ES-I3 (cell line): Measurements from ENCODE around the gene KLF15.
"Not testable (repeated sequence)": the region's sequence is repeated elsewhere in the genome, so short reads cannot be mapped to it uniquely, and the experiment has no call there.

Experiments used
- H3K36me3 ChIP-seq: 2 replicates; pipeline ENCODE4 v1.6.1; 2013; ENCODE audit warnings: mild to moderate bottlenecking, low read length, control low read depth, moderate library complexity; ENCODE audit not compliant: insufficient read depth
- H3K4me1 ChIP-seq: 2 replicates; pipeline ENCODE4 v1.6.1; 2013; ENCODE audit warnings: mild to moderate bottlenecking, control low read depth, low read length; ENCODE audit not compliant: insufficient read depth
- H3K9ac ChIP-seq: 2 replicates; pipeline ENCODE4 v1.6.1; 2013; ENCODE audit warnings: low read depth, mild to moderate bottlenecking, low read length, moderate library complexity
- H3K9me3 ChIP-seq: 2 replicates; pipeline ENCODE4 v1.6.1; 2013; ENCODE audit warnings: mild to moderate bottlenecking, low read length, moderate library complexity; ENCODE audit not compliant: control insufficient read depth, insufficient read depth

Gene KLF15

GRCh38 chr3:126340943-126341754 is 16.1 kb downstream of the KLF15 start:
- H3K4me1 ChIP-seq = peaks cover 11% of the 10 kb centered on the region
- no peaks in the 10 kb centered on the region for H3K9me3 ChIP-seq
- no peak overlapping the region for H3K9ac ChIP-seq
- H3K36me3 ChIP-seq = no peaks in the 10 kb centered on the region

DNA sequence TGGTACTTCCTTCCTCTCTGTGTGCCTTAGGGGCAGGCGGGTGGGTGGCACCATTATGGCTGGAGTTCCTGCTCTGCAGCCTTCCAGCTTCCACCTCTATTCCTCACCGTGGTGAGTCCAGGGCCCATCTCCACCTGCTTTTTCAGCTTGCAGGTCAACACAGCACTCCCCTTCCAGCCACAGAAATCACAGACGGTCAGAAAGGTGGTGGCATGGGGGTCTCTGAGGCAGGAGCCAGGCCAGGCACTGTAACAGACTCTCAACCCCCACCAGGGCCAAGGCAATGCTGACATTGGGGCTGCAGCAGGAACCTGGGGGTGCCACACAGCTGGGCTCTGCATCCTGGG is 16.6 kb downstream of the KLF15 start:
- peaks cover 11% of the 10 kb centered on the region for H3K4me1 ChIP-seq
- no peaks in the 10 kb centered on the region for H3K9me3 ChIP-seq
- no peaks in the 10 kb centered on the region for H3K36me3 ChIP-seq
- H3K9ac ChIP-seq = no peak overlapping the region

- Histone ChIP-seq H3K9me3 (no peaks in the 10 kb centered on the region), H3K9ac (no peak overlapping the region), H3K4me1 (peaks cover 11% of the 10 kb centered on the region), H3K36me3 (no peaks in the 10 kb centered on the region)
These were observed 17.1 kb downstream of the KLF15 start for GRCh38 chr3:126340081-126340511.

DNA sequence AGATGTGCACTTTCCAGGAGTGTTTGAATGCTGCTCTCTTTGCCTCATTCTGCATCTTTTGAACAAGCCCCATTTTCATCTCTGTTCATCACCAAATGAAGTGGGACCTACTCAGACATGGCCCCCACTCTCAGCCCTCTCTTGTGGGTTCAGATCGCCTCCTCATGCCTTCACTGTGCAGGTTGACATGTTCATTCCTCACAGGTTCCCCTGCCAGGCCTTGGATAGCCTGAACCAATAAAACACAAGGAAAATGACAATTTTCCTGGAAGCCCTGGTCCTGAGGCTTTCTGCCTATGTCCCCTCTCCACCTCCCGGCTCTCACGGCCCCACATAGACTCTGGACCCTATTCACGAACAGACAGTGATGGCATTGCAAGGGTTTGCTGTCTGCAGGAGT is 17.7 kb downstream of the KLF15 start:
- H3K9me3 ChIP-seq = no peaks in the 10 kb centered on the region
- H3K4me1 ChIP-seq = peaks cover 11% of the 10 kb centered on the region
- H3K36me3 ChIP-seq = no peaks in the 10 kb centered on the region
- H3K9ac ChIP-seq = no peak overlapping the region

DNA sequence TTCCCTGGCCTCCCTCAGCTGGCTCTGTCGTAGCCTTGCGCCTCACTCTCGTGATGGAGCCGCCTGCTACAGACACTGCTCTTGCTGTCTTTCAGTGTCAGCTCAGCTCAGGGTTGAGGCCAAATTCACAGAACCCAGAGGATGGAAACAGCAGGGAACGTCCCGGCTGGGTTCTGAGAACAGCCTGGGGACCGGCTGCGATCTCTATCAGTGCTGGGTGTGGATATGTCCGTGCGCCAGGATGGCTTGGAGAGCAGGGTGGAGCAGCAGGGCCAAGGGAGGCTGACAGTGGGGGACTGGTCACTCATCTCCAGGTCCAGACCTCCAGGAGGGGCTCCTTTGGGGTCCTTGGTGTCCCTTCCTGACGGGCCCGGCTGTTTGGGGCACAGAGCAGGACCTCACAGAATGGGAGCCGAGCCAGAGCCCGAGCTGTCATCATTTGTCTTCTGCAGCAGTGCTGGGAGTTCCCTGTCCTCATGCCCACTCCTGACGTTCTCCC is 18.4 kb downstream of the KLF15 start:
- H3K36me3 ChIP-seq = no peaks in the 10 kb centered on the region
- H3K9ac ChIP-seq = no peak overlapping the region

DNA sequence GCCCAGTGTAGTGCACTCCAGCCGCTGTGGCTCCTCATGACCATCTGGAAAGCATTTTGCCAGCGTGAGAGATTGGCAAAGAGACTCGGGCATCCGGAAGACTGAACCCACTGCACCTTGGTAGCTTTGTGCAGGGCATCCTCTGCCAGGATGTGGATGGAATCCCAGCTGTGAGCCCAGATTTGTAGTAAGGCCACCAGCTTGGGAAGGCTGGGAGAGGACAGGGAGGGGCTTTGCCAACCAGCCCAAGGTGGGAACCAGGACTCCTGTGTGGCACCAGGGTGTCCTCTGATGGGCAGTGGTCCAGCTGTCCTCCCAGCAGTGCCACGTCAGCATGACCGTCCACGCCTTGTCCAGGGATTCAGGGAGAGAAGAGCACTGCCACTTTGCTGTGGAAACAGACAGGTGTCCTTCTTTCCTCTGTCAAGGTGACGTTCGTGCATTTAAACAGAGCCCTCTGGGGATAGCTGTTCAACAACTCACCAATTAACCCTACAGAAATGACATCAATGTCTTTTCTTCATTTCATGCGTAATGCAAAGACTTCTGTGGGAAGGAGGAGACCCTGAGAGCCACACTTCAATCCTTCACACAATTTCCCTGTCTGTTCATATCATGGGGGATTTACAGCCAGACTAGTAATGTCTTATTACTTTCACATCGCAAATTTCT is 19.1 kb downstream of the KLF15 start:
- no peaks in the 10 kb centered on the region for H3K9me3 ChIP-seq
- no peak overlapping the region for H3K9ac ChIP-seq
- H3K36me3 ChIP-seq = no peaks in the 10 kb centered on the region
- peaks cover 8% of the 10 kb centered on the region for H3K4me1 ChIP-seq

More for the DNA sequence above, 18.4 kb downstream of the KLF15 start:
- Histone ChIP-seq H3K9me3 (no peaks in the 10 kb centered on the region), H3K4me1 (peaks cover 11% of the 10 kb centered on the region)

GRCh38 chr3:126331812-126332336 is 25.3 kb downstream of the KLF15 start:
- H3K9me3 ChIP-seq = peaks cover 16% of the 10 kb centered on the region
- not testable (repeated sequence) for H3K9ac ChIP-seq, H3K36me3 ChIP-seq, H3K4me1 ChIP-seq

GRCh38 chr3:126329927-126330725 is 27.1 kb downstream of the KLF15 start:
- Histone ChIP-seq H3K9ac (no peak overlapping the region), H3K36me3 (no peaks in the 10 kb centered on the region), H3K9me3 (peaks cover 16% of the 10 kb centered on the region), H3K4me1 (no peaks in the 10 kb centered on the region)

DNA sequence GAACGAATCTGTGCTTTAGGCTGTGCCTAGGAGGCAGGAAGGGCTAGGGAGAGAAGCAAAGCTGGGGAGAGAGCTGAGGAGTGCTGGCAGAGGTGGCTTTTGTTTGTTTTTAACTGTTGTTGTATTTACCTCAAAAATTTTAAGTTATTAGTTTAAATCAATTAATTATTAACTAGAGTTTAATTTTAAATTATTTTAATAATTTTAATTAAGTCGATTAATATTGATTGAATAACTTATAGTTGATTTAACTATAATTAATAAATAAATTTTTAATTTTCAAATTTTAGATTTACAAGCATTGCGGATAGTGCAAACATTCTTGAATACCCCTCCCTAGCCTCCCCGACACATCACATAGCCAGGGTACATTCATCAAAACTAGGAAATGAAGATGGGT is 30.6 kb downstream of the KLF15 start:
- no peak overlapping the region for H3K9ac ChIP-seq
- no peaks in the 10 kb centered on the region for H3K36me3 ChIP-seq
- peaks cover 16% of the 10 kb centered on the region for H3K9me3 ChIP-seq

GRCh38 chr3:126322181-126322967 is 34.8 kb downstream of the KLF15 start:
- Histone ChIP-seq H3K9me3 (peaks cover 3% of the 10 kb centered on the region; the same call in 1 of the 2 replicates), H3K36me3 (no peaks in the 10 kb centered on the region), H3K9ac (no peak overlapping the region), H3K4me1 (no peaks in the 10 kb centered on the region)

More for the DNA sequence above, 30.6 kb downstream of the KLF15 start:
- H3K4me1 ChIP-seq = no peaks in the 10 kb centered on the region

DNA sequence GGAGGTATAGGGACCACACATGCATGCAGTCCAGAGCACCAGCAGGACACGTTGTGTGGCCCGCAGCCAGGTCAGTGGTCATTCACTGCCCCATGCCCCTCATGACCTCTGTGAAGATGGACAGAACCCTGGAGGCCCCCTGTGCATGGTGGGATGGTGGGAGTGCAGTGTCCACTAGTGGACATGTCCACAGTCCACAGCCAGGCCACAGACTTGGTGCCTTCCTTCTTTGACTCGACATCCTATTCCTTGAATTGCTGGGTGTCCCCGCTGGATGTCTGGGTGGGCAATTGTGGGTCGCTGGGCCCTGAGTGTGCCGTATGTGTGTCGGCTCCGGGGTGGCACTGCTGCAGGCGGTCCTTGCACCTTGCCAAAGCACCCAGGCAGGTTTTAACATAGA is 35.7 kb downstream of the KLF15 start:
- Histone ChIP-seq H3K4me1 (no peaks in the 10 kb centered on the region), H3K9me3 (peaks cover 3% of the 10 kb centered on the region), H3K9ac (no peak overlapping the region), H3K36me3 (no peaks in the 10 kb centered on the region)

DNA sequence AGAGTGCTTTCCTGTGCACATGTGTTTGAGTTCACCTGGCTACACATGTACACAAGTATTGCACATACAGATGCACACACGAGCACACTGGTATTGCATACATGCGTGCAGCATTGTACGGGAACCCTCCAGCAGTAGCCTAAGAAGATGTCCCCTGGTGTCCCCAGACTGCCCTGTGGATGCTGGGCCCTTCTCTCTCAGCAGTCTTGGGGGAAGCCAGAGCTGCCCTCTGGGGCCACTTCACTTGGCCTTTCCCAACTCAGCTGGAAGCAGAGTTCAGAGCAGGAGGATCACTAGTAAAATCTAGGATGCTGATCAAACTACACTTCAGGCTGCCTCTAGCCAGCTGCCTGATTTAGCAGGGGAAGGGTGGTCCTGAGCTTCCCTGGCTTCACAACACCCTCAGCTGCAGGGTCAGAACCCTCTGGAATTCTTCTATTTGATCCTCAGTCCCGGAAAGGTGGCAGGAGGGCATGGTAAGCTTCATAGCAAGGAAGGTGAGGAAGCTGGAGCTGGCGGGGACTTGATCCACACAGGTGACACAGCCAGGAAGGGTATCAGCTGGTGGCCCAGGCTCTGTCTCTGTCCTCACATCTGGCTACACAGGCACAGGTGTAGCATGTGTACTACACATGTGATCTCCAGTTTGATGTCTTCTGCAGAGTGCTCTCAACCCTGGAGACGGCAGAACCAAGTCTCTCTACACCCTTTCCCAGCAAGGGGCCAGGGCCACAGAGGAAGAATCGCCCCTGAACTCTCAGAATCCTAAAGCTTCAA is 36.5 kb downstream of the KLF15 start:
- Histone ChIP-seq H3K36me3 (no peaks in the 10 kb centered on the region), H3K9me3 (peaks cover 3% of the 10 kb centered on the region), H3K9ac (no peak overlapping the region), H3K4me1 (peaks cover 3% of the 10 kb centered on the region)

DNA sequence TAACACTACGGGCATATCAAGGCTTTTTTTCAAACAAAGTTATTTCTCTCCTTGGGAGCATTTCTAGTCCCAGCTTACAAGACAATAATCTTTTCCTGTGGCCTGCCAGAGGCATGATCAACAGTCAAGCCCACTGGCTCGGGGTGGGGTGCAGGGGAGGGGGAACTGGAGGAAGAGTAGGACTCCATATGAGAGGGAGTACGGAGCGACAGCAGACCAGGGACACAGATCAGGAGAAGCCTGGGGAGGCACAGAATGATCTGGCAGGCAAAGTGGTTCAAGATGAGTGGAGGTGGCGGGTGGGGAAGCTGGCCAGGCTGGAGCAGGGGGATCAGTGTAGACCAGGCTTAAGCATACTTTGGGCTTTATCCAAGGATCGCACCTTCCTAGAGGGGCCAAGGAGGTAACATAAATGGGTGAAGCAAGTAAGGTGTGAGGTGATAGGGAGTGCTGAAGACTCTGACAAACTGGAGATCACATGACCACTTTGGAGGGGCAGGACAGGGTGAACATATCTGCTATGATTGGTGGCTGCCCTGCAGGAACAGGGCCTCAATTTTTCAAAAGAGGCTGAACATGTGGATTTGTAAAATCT is 37.4 kb downstream of the KLF15 start:
- Histone ChIP-seq H3K9ac (no peak overlapping the region), H3K36me3 (no peaks in the 10 kb centered on the region), H3K4me1 (peaks cover 12% of the 10 kb centered on the region), H3K9me3 (peaks cover 3% of the 10 kb centered on the region)
